ENCODE measurements around the gene IMMT. TPM values are rescaled to one million over a fixed set of nuclear protein-coding genes. Genes with fewer than 3 reads are reported as not detected.

Gene IMMT
- total RNA-seq, 1 donor from 2014 or later: 70.1 TPM

- Mint-ChIP-seq H3K4me1 (ENCODE audit: low read depth) (no peaks in the 10 kb centered on the region), H3K9me3 (ENCODE audit: low read depth) (no peaks in the 10 kb centered on the region), H3K4me3 (ENCODE audit: unreplicated experiment) (no peak overlapping the region), H3K27me3 (ENCODE audit: low read depth) (peaks cover 8% of the 10 kb centered on the region), H3K27ac (ENCODE audit: unreplicated experiment) (no peak overlapping the region), H3K36me3 (ENCODE audit: low read depth) (no peaks in the 10 kb centered on the region)
- no peak for TF ChIP-seq CTCF (IDR thresholded peaks at IDR 0.05)
- DNase-seq (ENCODE audit: low spot score): no peak
Measured at GRCh38 chr2:86235196-86235980, 40.1 kb upstream of the IMMT start.

GRCh38 chr2:86234563-86235131 is 39.4 kb upstream of the IMMT start:
- H3K36me3 Mint-ChIP-seq (ENCODE audit: low read depth): no peaks in the 10 kb centered on the region
- TF ChIP-seq CTCF (IDR thresholded peaks at IDR 0.05): no peak
- no peaks in the 10 kb centered on the region for H3K4me1 Mint-ChIP-seq (ENCODE audit: low read depth)

GRCh38 chr2:86233436-86233835 is 38.2 kb upstream of the IMMT start:
- TF ChIP-seq CTCF (IDR thresholded peaks at IDR 0.05): no peak
- H3K4me3 Mint-ChIP-seq (ENCODE audit: unreplicated experiment): no peak overlapping the region
- no peak for DNase-seq (ENCODE audit: low spot score)
- H3K27me3 Mint-ChIP-seq (ENCODE audit: low read depth): peaks cover 5% of the 10 kb centered on the region
- H3K4me1 Mint-ChIP-seq (ENCODE audit: low read depth): no peaks in the 10 kb centered on the region
- no peak overlapping the region for H3K27ac Mint-ChIP-seq (ENCODE audit: unreplicated experiment)
- no peaks in the 10 kb centered on the region for H3K9me3 Mint-ChIP-seq (ENCODE audit: low read depth)
- H3K36me3 Mint-ChIP-seq (ENCODE audit: low read depth): no peaks in the 10 kb centered on the region

More at GRCh38 chr2:86234563-86235131, 39.4 kb upstream of the IMMT start:
- DNase-seq (ENCODE audit: low spot score): no peak
- Mint-ChIP-seq H3K27ac (ENCODE audit: unreplicated experiment) (no peak overlapping the region), H3K4me3 (ENCODE audit: unreplicated experiment) (no peak overlapping the region), H3K27me3 (ENCODE audit: low read depth) (peaks cover 5% of the 10 kb centered on the region), H3K9me3 (ENCODE audit: low read depth) (no peaks in the 10 kb centered on the region)

- no peaks in the 10 kb centered on the region for H3K36me3 Mint-ChIP-seq (ENCODE audit: low read depth)
- H3K27ac Mint-ChIP-seq (ENCODE audit: unreplicated experiment): no peak overlapping the region
- no peak for DNase-seq (ENCODE audit: low spot score)
- H3K9me3 Mint-ChIP-seq (ENCODE audit: low read depth): no peaks in the 10 kb centered on the region
- no peak overlapping the region for H3K4me3 Mint-ChIP-seq (ENCODE audit: unreplicated experiment)
- no peaks in the 10 kb centered on the region for H3K4me1 Mint-ChIP-seq (ENCODE audit: low read depth)
- TF ChIP-seq CTCF (IDR thresholded peaks at IDR 0.05): no peak
- peaks cover 5% of the 10 kb centered on the region for H3K27me3 Mint-ChIP-seq (ENCODE audit: low read depth)
Measured at GRCh38 chr2:86232910-86233309, 37.6 kb upstream of the IMMT start.

GRCh38 chr2:86232373-86232784 is 37.1 kb upstream of the IMMT start:
- DNase-seq (ENCODE audit: low spot score): no peak
- Mint-ChIP-seq H3K9me3 (ENCODE audit: low read depth) (no peaks in the 10 kb centered on the region), H3K36me3 (ENCODE audit: low read depth) (no peaks in the 10 kb centered on the region), H3K27ac (ENCODE audit: unreplicated experiment) (no peak overlapping the region), H3K4me1 (ENCODE audit: low read depth) (no peaks in the 10 kb centered on the region), H3K4me3 (ENCODE audit: unreplicated experiment) (no peak overlapping the region), H3K27me3 (ENCODE audit: low read depth) (peaks cover 5% of the 10 kb centered on the region)
- TF ChIP-seq CTCF (IDR thresholded peaks at IDR 0.05): no peak

Data from chondrocyte (in vitro differentiated cells).